ENCODE measurements around the gene DCTPP1. TPM values are rescaled to one million over a fixed set of nuclear protein-coding genes. Genes with fewer than 3 reads are reported as not detected.

Gene DCTPP1
- total RNA-seq, 4 donors from 2014 or later = 18.8 to 26.4 (median 22.5) TPM

GRCh38 chr16:30446203-30446595 lies 16.4 kb upstream of the DCTPP1 start:
- TF ChIP-seq CTCF (IDR thresholded peaks at IDR 0.05) (no peak), POLR2A (IDR thresholded peaks at IDR 0.05) (no peak)
- Histone ChIP-seq H3K9me3 (no peaks in the 10 kb centered on the region), H3K4me1 (peaks cover 11 to 16% of the 10 kb centered on the region in 2 donors), H3K27me3 (no peaks in the 10 kb centered on the region), H3K36me3 (peaks cover 0 to 3% of the 10 kb centered on the region in 2 donors), H3K4me3 (replicated peaks in 1 of 3) (peak overlapping the region in 1 of 3 donors; percentile 73), H3K27ac (peak overlapping the region; percentile 38 to 85 (median 73))
- DNase-seq = no peak
- 78 to 82% methylated on average over 10 of the region's 10 CpGs for WGBS, 2 donors
- intact Hi-C loops (cut with DNase I) = loop anchor here (10.0 kb wide), 1 partner anchor 159 kb away; no protein-coding TSS in a partner anchor

- H3K27ac ChIP-seq = peak within 1 kb of the TSS; percentile 70 to 85 (median 73)
- 1% methylated on average over 20 to 35 of the region's 59 CpGs for whole genome bisulfite sequencing, 2 donors
- no peaks in the 10 kb centered on the region for H3K9me3 ChIP-seq
- peaks cover 11 to 16% of the 10 kb centered on the region in 2 donors for H3K4me1 ChIP-seq
- TF ChIP-seq CTCF (IDR thresholded peaks at IDR 0.05) = peak in 3 of 6 experiments; percentile 17 to 47 (median 18)
- peak; percentile 51 to 98 for TF ChIP-seq POLR2A (IDR thresholded peaks at IDR 0.05)
- intact Hi-C loops (cut with DNase I) = loop anchor here (2.0 to 10.0 kb wide), 2 partner anchors 81 to 159 kb away; partner anchors contain the start of gene ZNF768
- peak within 1 kb of the TSS; percentile 39 to 73 (median 43) for H3K4me3 ChIP-seq (replicated peaks in 1 of 3)
- H3K27me3 ChIP-seq = no peaks in the 10 kb centered on the region
- peak; percentile 97 for DNase-seq
- peaks cover 0 to 3% of the 10 kb centered on the region in 2 donors for H3K36me3 ChIP-seq
These were observed 15.8 kb upstream of the DCTPP1 start, which contains the start of gene SEPHS2 for GRCh38 chr16:30445408-30446202. TSS of gene SEPHS2 (minus strand) at chr16:30445874. CDS start at chr16:30445727, 147 bp downstream.

- peak overlapping the region; percentile 39 to 73 (median 43) for H3K4me3 ChIP-seq (replicated peaks in 1 of 3)
- H3K27ac ChIP-seq = peak overlapping the region in 2 of 3 donors; percentile 73 to 85
- peaks cover 11 to 16% of the 10 kb centered on the region in 2 donors for H3K4me1 ChIP-seq
- no peaks in the 10 kb centered on the region for H3K9me3 ChIP-seq
- H3K36me3 ChIP-seq = peaks cover 0 to 3% of the 10 kb centered on the region in 2 donors
- TF ChIP-seq POLR2A (IDR thresholded peaks at IDR 0.05) (no peak), CTCF (IDR thresholded peaks at IDR 0.05) (no peak)
- H3K27me3 ChIP-seq = no peaks in the 10 kb centered on the region
- intact Hi-C loops (cut with DNase I) = loop anchor here (2.0 to 10.0 kb wide), 2 partner anchors 82 to 160 kb away; partner anchors contain the start of gene ZNF768
- WGBS, 2 donors = 33 to 46% methylated on average over 9 to 11 of the region's 11 CpGs
- no peak for DNase-seq
These were observed 15.2 kb upstream of the DCTPP1 start for GRCh38 chr16:30445149-30445407.

- H3K27ac ChIP-seq = peak overlapping the region in 1 of 3 donors; percentile 73
- TF ChIP-seq POLR2A (IDR thresholded peaks at IDR 0.05) (no peak), CTCF (IDR thresholded peaks at IDR 0.05) (no peak)
- H3K4me1 ChIP-seq = peaks cover 11 to 16% of the 10 kb centered on the region in 2 donors
- WGBS, 2 donors = 93 to 96% methylated on average over 29 of the region's 29 CpGs
- H3K9me3 ChIP-seq = no peaks in the 10 kb centered on the region
- no peaks in the 10 kb centered on the region for H3K27me3 ChIP-seq
- peaks cover 0 to 3% of the 10 kb centered on the region in 2 donors for H3K36me3 ChIP-seq
- DNase-seq = no peak
- peak overlapping the region; percentile 39 to 73 (median 43) for H3K4me3 ChIP-seq (replicated peaks in 1 of 3)
- intact Hi-C loops (cut with DNase I) = loop anchor here (2.0 to 10.0 kb wide), 2 partner anchors 82 to 160 kb away; partner anchors contain the start of gene ZNF768
These were observed 14.7 kb upstream of the DCTPP1 start for GRCh38 chr16:30444231-30445148.
